ENCODE data around the gene ATP2B2.

DNA sequence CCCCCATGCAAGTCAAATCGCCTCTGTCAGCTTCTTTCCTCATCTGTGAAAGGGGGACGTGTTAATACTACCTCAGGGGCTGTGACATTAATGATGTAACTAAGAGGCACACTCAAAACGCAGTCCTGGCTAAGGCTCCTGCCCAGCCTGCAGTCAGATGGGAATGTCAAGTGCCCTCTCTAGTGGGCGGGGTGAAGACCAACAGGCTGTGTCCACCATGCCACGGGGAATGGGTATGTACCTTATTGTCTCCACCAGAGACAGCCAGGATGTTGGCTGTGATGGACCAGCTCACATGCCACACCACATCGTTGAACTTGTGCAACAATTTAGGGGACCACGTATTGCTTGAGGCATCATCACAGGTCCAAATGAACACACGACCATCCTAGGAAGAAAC lies 201.6 kb downstream of the ATP2B2 start:
- TF ChIP-seq SUZ12 (IDR thresholded peaks at IDR 0.05; ENCODE audit: extremely low read depth, insufficient read depth, insufficient read length): no peak
- TF ChIP-seq YY1 (IDR thresholded peaks at IDR 0.05; ENCODE audit: insufficient read depth, insufficient read length): no peak
